Thyroid gland (tissue), 4 donors: ENCODE data around the gene PWP1.

Experiments
- POLR2A ChIP-seq, 2 donors: fragments of 450-650 bp; IDR thresholded peaks; one replicate each; pipeline ENCODE4 v1.6.1; 2017; ENCODE audit warnings: antibody characterized with exemption in 2 of 2, mild to moderate bottlenecking in 2 of 2, moderate library complexity in 1 of 2
- TF ChIP-seq, protein P1 (sequence below), 6 experiments: fragments of 200-600 bp in 3 of 6; fragments of 450-650 bp in 3 of 6; sonication (generic) in 3 of 6; IDR thresholded peaks; one replicate each; pipeline ENCODE4 v1.5.1; 2016 to 2019; ENCODE audit warnings: antibody characterized with exemption in 6 of 6, mild to moderate bottlenecking in 2 of 6, inconsistent platforms in 1 of 6, moderate library complexity in 1 of 6

DNA sequence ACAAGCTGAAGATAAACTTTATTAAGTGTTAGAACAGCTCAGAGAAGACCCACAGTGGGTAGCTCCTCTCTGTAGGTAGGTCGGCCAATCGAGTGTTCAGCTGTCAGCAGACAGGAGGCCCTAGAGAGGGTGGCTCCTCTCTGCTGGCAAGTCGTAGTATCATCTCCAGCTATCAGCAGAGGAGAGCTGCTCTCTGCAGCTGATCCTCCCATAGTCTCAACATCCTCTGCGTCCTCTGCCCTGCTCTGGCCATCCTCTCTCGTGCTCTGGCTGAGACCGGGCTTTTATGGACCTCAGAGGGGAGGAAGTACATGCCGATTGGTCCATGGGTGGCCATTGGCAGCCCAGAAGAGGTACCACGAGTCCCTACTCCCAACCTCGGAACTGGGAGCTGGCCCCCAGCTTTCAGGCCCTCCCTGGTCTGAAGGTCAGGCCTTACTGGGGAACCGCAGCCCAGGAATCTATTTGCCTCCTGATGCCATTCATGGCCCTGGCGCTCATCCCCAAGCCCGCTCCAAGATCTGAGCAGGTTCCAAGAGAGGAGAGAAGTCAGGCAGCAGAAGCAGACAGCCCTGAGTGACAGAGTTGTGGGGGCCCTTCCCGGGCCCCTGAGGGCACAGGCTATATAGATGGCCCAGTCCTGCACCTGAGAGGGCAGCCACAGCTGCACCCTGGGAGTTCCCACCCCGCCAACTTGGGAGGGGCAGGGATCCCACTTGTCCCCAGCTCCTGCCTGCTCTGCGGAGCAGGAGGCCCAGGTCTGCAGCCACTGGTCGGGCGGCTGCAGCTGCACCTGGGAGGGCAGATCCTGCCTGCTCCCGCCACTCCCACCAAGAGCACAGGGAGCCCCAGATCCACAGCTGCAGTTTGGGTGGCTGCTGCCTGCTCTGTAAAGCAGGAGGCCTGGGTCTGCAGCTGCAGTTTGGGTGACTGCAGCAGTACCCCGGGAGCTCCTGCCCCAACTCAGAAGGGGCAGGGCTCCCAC, 3.5 kb upstream of the PWP1 start:
- TF ChIP-seq, protein P1, sequence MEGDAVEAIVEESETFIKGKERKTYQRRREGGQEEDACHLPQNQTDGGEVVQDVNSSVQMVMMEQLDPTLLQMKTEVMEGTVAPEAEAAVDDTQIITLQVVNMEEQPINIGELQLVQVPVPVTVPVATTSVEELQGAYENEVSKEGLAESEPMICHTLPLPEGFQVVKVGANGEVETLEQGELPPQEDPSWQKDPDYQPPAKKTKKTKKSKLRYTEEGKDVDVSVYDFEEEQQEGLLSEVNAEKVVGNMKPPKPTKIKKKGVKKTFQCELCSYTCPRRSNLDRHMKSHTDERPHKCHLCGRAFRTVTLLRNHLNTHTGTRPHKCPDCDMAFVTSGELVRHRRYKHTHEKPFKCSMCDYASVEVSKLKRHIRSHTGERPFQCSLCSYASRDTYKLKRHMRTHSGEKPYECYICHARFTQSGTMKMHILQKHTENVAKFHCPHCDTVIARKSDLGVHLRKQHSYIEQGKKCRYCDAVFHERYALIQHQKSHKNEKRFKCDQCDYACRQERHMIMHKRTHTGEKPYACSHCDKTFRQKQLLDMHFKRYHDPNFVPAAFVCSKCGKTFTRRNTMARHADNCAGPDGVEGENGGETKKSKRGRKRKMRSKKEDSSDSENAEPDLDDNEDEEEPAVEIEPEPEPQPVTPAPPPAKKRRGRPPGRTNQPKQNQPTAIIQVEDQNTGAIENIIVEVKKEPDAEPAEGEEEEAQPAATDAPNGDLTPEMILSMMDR (IDR thresholded peaks at IDR 0.05) = no peak
- TF ChIP-seq POLR2A (IDR thresholded peaks at IDR 0.05) = no peak
